ENCODE data around the gene CFAP107.

DNA sequence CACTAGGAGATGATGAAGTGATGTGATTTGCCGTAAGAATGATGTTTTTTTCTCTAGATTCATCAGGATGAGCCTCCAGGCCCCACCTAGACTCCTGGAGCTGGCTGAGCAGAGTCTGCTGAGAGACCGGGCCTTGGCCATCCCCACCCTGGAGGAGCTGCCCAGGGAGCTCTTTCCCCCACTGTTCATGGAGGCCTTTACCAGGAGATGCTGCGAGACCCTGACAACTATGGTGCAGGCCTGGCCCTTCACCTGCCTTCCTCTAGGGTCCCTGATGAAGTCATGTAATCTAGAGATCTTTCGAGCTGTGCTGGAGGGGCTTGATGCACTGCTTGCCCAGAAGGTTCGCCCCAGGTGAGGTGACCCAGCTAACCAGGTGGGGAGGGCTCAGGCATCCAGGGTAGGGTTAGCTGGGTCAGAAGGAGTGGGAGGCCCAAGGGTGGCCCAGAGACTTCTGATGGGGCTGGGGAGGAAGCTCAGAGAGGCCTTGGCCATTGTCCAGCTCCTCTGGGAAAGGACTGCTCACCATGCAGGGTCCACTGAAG is 28.9 kb downstream of the CFAP107 start:
- TF ChIP-seq, protein P1, sequence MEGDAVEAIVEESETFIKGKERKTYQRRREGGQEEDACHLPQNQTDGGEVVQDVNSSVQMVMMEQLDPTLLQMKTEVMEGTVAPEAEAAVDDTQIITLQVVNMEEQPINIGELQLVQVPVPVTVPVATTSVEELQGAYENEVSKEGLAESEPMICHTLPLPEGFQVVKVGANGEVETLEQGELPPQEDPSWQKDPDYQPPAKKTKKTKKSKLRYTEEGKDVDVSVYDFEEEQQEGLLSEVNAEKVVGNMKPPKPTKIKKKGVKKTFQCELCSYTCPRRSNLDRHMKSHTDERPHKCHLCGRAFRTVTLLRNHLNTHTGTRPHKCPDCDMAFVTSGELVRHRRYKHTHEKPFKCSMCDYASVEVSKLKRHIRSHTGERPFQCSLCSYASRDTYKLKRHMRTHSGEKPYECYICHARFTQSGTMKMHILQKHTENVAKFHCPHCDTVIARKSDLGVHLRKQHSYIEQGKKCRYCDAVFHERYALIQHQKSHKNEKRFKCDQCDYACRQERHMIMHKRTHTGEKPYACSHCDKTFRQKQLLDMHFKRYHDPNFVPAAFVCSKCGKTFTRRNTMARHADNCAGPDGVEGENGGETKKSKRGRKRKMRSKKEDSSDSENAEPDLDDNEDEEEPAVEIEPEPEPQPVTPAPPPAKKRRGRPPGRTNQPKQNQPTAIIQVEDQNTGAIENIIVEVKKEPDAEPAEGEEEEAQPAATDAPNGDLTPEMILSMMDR (IDR thresholded peaks at IDR 0.05; ENCODE audit: low read length): no peak
- no peak for TF ChIP-seq EZH2 (IDR thresholded peaks at IDR 0.05; ENCODE audit: borderline replicate concordance, low read length)

All from OCI-LY1 (cell line).